RWPE2 (cell line): ENCODE results near the gene CYP51A1.
A peak's percentile ranks its signal among the peaks of the same experiment; 100 is the strongest.
"Not testable (repeated sequence)": the region's sequence is repeated elsewhere in the genome, so short reads cannot be mapped to it uniquely, and the experiment has no call there.

ENCODE experiments used
- ATAC-seq: fragments of 200-7000 bp; cut with Tn5 transposase; 3 replicates; pipeline ENCODE4 v1.9.1; 2021; ENCODE audit warnings: low read depth
- DNase-seq: peaks from one replicate; pipeline ENCODE4 v3.0.0-alpha.2; 2020; ENCODE audit warnings: low spot score
- H3K27ac ChIP-seq: fragments of 450-650 bp; 2 replicates; pipeline ENCODE4 v1.5.1; 2017; ENCODE audit warnings: mild to moderate bottlenecking; ENCODE audit not compliant: poor library complexity, severe bottlenecking
- H3K27me3 ChIP-seq: fragments of 250-450 bp; sonication (Bioruptor Pico); 2 replicates; pipeline ENCODE4 v1.5.1; 2021; ENCODE audit warnings: mild to moderate bottlenecking, moderate library complexity; ENCODE audit not compliant: insufficient read depth, poor library complexity, severe bottlenecking
- H3K36me3 ChIP-seq: fragments of 250-450 bp; sonication (Bioruptor Pico); 2 replicates; pipeline ENCODE4 v1.5.1; 2020; ENCODE audit warnings: low read depth, mild to moderate bottlenecking, moderate library complexity
- H3K4me1 ChIP-seq: fragments of 250-450 bp; sonication (Bioruptor Pico); 2 replicates; pipeline ENCODE4 v1.5.1; 2021; ENCODE audit warnings: mild to moderate bottlenecking, moderate library complexity; ENCODE audit not compliant: insufficient read depth, poor library complexity, severe bottlenecking
- H3K4me3 ChIP-seq: fragments of 250-450 bp; sonication (Bioruptor Pico); 2 replicates; pipeline ENCODE4 v1.5.1; 2021; ENCODE audit warnings: mild to moderate bottlenecking, moderate library complexity; ENCODE audit not compliant: severe bottlenecking
- H3K9me3 ChIP-seq: fragments of 250-450 bp; sonication (Bioruptor Pico); 2 replicates; pipeline ENCODE4 v1.5.1; 2021; ENCODE audit warnings: mild to moderate bottlenecking, moderate library complexity; ENCODE audit not compliant: severe bottlenecking
- CTCF ChIP-seq: fragments of 450-650 bp; IDR thresholded peaks from one replicate; pipeline ENCODE4 v1.5.1; 2017; ENCODE audit warnings: mild to moderate bottlenecking, moderate library complexity; ENCODE audit not compliant: poor library complexity, severe bottlenecking

CYP51A1 gene

DNA sequence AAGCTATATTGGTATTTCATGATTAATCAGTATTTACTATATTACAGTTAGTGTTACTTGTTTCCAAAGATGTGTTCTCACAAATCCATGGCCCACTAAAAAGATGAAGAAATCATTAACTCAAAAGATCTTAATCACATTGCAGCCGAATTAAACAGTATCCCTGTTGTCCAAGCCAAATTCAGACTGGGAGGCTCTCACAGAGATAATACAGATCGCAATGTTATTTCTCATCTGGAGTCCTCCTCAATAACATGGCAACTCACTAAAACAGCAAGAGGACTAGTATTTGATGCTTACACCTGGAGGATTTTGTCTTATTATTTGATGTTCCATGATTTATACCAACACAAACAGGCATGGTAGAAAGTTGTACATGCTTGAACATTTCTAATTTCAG is 23.4 kb downstream of the CYP51A1 start:
- Histone ChIP-seq H3K9me3 (no peaks in the 10 kb centered on the region), H3K36me3 (peaks cover 72% of the 10 kb centered on the region), H3K27me3 (no peaks in the 10 kb centered on the region), H3K4me1 (no peaks in the 10 kb centered on the region), H3K4me3 (no peak overlapping the region), H3K27ac (no peak overlapping the region)
- no peak for TF ChIP-seq CTCF
- DNase-seq (no peak), ATAC-seq (no peak)

DNA sequence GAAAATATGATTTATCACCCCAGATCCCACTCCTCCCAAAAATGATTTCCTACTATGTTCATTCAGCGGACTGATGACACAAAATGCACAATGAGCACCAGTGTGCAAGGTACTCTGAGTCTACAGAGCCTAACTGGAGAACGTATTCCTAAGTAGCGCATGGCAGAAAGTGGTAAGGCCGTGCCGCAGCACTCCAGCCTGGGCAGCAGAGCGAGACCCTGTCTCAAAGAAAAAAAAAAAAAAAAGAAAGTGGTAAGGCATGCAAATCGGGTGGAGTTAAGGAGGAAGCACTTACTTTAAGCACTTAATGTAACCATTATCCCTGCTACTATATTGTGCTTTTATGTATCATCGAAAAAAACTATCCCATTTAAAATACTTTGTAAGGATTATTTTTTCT is 25.5 kb downstream of the CYP51A1 start:
- Histone ChIP-seq H3K27ac (no peak overlapping the region), H3K36me3 (peaks cover 61% of the 10 kb centered on the region), H3K9me3 (no peaks in the 10 kb centered on the region), H3K27me3 (no peaks in the 10 kb centered on the region), H3K4me3 (no peak overlapping the region), H3K4me1 (no peaks in the 10 kb centered on the region)
- DNase-seq (no peak), ATAC-seq (no peak)
- TF ChIP-seq CTCF = no peak

DNA sequence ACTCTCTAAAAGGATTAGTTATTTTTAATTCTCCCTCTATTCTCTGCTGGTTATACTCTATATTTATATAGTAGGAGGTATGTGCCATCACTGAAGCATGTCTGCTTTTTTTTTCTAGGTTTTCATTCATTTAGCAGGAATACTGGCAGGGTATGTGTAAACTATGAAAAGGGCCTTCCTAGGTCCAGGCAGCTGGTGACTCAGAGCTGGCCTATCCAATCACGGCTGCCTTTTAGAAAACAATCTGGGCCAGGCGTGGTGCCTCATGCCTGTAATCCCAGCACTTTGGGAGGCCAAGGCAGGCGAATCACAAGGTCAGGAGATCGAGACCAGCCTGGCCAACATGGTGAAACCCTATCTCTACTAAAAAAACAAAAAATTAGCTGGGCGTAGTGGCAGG is 31.4 kb downstream of the CYP51A1 start:
- not testable (repeated sequence) for H3K27me3 ChIP-seq, H3K9me3 ChIP-seq, DNase-seq, H3K4me3 ChIP-seq, H3K27ac ChIP-seq, H3K4me1 ChIP-seq
- peaks cover 57% of the 10 kb centered on the region for H3K36me3 ChIP-seq
- ATAC-seq = 0 out of 3 replicates have a peak, but pooled peaks have one; percentile 27

- Histone ChIP-seq H3K27ac (no peak overlapping the region), H3K27me3 (no peaks in the 10 kb centered on the region), H3K36me3 (peaks cover 76% of the 10 kb centered on the region), H3K4me1 (no peaks in the 10 kb centered on the region), H3K9me3 (no peaks in the 10 kb centered on the region), H3K4me3 (no peak overlapping the region)
- DNase-seq (no peak), ATAC-seq (no peak)
- no peak for TF ChIP-seq CTCF
These were observed 33.7 kb downstream of the CYP51A1 start for GRCh38 chr7:92100534-92100933.

GRCh38 chr7:92095380-92095779 is 38.9 kb downstream of the CYP51A1 start:
- no peaks in the 10 kb centered on the region for H3K9me3 ChIP-seq
- no peak overlapping the region for H3K27ac ChIP-seq
- H3K36me3 ChIP-seq = peaks cover 74% of the 10 kb centered on the region
- H3K4me1 ChIP-seq = no peaks in the 10 kb centered on the region
- no peaks in the 10 kb centered on the region for H3K27me3 ChIP-seq
- no peak for TF ChIP-seq CTCF
- DNase-seq = no peak
- ATAC-seq = no peak
- no peak overlapping the region for H3K4me3 ChIP-seq
